DMS 273 (cell line): ENCODE measurements around the gene TBC1D28.
A peak's percentile ranks its signal among the peaks of the same experiment; 100 is the strongest.
"Not testable (repeated sequence)": the region's sequence is repeated elsewhere in the genome, so short reads cannot be mapped to it uniquely, and the experiment has no call there.

Source experiments
- DNase-seq: peaks from one replicate; lab custom pipeline; 2025; ENCODE audit not compliant: unreplicated experiment; lab: John Stamatoyannopoulos, UW

The TBC1D28 gene

GRCh38 chr17:18644291-18644690 lies at the start of gene TBC1D28:
TBC1D28 (minus strand) TSS chr17:18644391; CDS start chr17:18641352, 3,039 bp downstream.
- not testable (repeated sequence) for DNase-seq

- not testable (repeated sequence) for DNase-seq
Measured at GRCh38 chr17:18682668-18683067, 38.5 kb upstream of the TBC1D28 start.

GRCh38 chr17:18681767-18682571 lies 37.8 kb upstream of the TBC1D28 start, which contains the start of gene FOXO3B:
FOXO3B (minus strand) TSS chr17:18682314; CDS start chr17:18681651, 663 bp downstream.
- DNase-seq: peak; percentile 96

GRCh38 chr17:18677381-18677780 lies 33.2 kb upstream of the TBC1D28 start:
- DNase-seq: not testable (repeated sequence)

GRCh38 chr17:18676928-18677327 lies 32.7 kb upstream of the TBC1D28 start:
- DNase-seq: not testable (repeated sequence)

GRCh38 chr17:18672395-18673227 lies 28.4 kb upstream of the TBC1D28 start:
- DNase-seq: not testable (repeated sequence)

GRCh38 chr17:18668625-18669024 lies 24.4 kb upstream of the TBC1D28 start:
- not testable (repeated sequence) for DNase-seq

- DNase-seq: not testable (repeated sequence)
Measured at GRCh38 chr17:18667535-18667934, 23.3 kb upstream of the TBC1D28 start.

GRCh38 chr17:18666326-18666725 lies 22.1 kb upstream of the TBC1D28 start:
- not testable (repeated sequence) for DNase-seq

- not testable (repeated sequence) for DNase-seq
Measured at GRCh38 chr17:18661924-18662624, 17.9 kb upstream of the TBC1D28 start.

- DNase-seq: not testable (repeated sequence)
Measured at GRCh38 chr17:18650094-18650493, 5.9 kb upstream of the TBC1D28 start.

GRCh38 chr17:18643124-18643523 lies 1.1 kb downstream of the TBC1D28 start:
- DNase-seq: not testable (repeated sequence)

GRCh38 chr17:18638357-18638756 lies 5.8 kb downstream of the TBC1D28 start:
- DNase-seq: not testable (repeated sequence)

- DNase-seq: peak; percentile 7
Measured at GRCh38 chr17:18636237-18636636, 8.0 kb downstream of the TBC1D28 start.

GRCh38 chr17:18635773-18636172 lies 8.4 kb downstream of the TBC1D28 start:
- not testable (repeated sequence) for DNase-seq

- DNase-seq: peak; percentile 14
Measured at GRCh38 chr17:18634550-18635263, 9.5 kb downstream of the TBC1D28 start.

- DNase-seq: no peak
Measured at GRCh38 chr17:18626152-18626870, 17.9 kb downstream of the TBC1D28 start.

GRCh38 chr17:18625509-18626104 lies 18.6 kb downstream of the TBC1D28 start:
- DNase-seq: peak; percentile 84

- peak; percentile 32 for DNase-seq
Measured at GRCh38 chr17:18624862-18625501, 19.2 kb downstream of the TBC1D28 start.
